HG03469 (cell line): ENCODE data around the gene TEX38.
"Not testable (repeated sequence)": the region's sequence is repeated elsewhere in the genome, so short reads cannot be mapped to it uniquely, and the experiment has no call there.

Experiments used
- ATAC-seq: cut with Tn5 transposase; IDR thresholded peaks from one replicate; pipeline ENCODE4 v1.9.1; 2021; ENCODE audit warnings: mild to moderate bottlenecking, moderate library complexity, moderate number of reproducible peaks; ENCODE audit not compliant: unreplicated experiment

TEX38 gene

DNA sequence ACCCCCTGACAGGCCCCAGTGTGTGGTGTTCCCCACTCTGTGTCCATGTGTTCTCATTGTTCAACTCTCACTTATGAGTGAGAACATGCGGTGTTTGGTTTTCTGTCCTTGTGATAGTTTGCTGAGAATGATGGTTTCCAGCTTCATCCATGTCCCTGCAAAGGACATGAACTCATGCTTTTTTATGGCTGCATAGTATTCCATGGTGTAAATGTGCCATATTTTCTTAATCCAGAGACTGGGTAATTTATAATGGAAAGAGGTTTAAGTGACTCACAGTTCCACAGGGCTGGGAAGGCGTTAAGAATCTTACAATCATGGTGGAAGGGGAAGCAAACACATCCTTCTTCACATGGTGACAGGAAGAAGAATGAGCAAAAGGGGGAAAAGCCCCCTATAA, 17.0 kb upstream of the TEX38 start:
- ATAC-seq = not testable (repeated sequence)

DNA sequence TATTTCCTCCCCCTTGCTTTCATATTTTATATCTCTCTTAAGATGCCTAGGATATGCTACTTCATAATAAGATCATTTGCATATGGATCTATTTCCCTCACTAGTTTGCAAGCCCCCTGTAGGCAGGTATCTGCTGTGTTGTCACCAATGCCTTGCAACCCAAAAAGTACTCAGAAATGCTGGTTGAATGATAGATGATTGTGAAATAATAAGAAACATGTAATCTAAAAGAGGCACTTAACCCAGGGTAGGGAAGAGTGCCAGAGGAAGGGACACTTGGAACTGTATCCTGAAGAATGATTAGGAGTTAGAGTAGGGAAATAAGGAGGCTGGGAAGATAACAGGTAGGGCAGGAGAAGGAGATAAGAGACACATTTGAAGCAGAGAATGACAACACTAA, 15.8 kb upstream of the TEX38 start:
- no peak for ATAC-seq

DNA sequence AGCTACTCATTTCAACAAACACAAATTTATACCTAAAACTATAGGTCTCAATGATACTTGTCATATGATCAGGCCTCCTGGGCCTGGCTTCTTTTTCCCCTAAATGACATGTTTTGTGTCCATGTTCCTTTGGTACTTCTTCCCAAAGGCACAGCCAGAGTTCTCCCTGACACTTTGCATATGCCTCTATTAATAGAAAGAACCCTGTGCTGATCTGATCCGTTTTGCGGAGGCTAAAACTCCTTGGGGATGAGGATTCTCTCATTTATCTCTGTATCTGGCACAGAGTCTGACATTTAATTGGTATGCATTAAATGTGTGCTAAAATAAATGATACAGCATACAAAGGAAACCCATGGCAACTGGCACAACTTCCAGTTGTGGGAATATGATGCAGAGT, 15.0 kb upstream of the TEX38 start:
- no peak for ATAC-seq

DNA sequence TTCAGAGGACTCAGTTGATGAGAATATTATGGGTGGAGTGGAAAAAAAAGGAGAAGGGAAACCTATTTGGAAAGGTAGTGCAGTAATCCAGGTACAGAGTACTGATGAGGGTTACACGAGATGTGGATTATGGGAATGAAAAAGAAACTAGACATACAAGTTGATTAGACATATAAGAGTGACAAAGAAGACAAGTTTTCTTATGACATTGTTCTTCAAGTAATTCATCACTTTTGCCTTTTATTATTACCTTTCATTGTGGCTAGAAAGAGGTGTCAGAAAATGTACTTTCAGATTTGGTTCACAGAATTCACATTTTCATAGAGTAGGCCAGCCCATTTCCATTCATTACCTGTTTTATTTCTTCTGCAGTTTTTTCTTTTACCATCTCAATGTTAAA, 13.9 kb upstream of the TEX38 start:
- ATAC-seq = no peak

DNA sequence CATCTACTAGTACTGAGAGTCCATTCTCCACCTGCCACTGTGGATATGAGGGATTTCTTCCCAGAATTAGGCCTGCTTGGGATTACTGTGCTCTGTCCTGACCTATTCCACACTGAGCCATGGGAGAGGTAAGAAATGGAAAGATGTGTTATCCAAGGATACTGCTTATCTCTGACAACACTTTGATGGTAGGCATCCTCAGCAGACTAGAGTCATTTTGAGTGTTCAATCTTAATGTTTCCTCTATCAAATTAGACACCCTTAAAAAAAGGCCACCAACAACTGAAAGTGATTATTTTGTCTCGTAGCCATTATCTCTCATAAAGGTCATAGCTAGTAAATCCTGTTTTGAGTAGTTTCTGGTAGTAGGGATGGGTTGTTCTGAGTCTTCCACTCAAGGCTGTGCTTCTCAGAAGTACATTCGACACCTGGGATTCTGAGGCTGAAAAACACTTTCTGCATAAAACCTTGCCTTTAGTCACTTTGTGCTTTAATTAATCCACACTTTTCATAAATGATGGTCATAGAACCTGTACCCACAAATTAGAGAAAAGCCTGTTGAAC, 12.3 kb upstream of the TEX38 start:
- ATAC-seq = no peak

DNA sequence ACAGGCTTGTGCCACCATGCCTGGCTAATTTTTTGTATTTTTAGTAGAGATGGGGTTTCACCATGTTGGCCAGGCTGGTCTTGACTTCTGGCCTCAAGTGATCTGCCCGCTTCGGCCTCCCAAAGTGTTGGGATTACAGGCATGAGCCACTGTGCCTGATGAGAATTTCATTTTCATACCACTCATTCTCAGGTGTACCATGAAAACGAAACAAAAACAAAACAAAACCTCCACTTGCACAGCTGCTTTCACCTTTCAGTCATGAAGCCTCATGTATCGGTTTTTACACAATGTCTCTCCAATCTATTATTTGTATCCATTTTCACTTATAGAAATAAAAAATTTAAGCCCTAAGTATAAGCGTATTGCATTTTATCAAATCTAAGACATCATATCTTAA, 11.5 kb upstream of the TEX38 start:
- not testable (repeated sequence) for ATAC-seq

DNA sequence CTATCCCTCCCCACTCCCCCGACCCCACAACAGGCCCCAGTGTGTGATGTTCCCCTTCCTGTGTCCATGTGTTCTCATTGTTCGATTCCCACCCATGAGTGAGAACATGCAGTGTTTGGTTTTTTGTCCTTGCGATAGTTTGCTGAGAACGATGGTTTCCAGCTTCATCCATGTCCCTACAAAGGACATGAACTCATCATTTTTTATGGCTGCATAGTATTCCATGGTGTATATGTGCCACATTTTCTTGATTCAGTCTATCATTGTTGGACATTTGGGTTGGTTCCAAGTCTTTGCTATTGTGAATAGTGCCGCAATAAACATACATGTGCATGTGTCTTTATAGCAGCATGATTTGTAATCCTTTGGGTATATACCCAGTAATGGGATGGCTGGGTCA, 8.7 kb upstream of the TEX38 start:
- ATAC-seq = not testable (repeated sequence)

DNA sequence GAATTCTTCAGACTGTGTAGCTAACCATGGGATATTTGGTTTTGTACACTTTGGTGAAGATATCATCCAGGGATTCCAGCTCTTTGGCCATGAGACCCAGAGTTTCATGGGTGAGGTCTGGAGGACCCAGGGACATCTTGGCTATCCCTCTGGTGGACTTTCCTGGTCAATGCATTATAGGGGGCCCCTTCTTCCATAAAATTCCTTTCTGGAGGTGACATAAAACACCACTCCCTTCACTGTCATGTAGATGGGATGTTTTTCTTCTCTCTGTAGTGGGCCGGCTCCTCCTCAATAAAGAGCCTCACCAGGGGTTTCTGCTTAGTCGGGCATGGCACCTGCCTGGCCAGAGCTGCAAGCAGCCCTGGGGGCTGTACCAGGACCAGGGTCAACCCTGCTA, 5.7 kb upstream of the TEX38 start:
- no peak for ATAC-seq

DNA sequence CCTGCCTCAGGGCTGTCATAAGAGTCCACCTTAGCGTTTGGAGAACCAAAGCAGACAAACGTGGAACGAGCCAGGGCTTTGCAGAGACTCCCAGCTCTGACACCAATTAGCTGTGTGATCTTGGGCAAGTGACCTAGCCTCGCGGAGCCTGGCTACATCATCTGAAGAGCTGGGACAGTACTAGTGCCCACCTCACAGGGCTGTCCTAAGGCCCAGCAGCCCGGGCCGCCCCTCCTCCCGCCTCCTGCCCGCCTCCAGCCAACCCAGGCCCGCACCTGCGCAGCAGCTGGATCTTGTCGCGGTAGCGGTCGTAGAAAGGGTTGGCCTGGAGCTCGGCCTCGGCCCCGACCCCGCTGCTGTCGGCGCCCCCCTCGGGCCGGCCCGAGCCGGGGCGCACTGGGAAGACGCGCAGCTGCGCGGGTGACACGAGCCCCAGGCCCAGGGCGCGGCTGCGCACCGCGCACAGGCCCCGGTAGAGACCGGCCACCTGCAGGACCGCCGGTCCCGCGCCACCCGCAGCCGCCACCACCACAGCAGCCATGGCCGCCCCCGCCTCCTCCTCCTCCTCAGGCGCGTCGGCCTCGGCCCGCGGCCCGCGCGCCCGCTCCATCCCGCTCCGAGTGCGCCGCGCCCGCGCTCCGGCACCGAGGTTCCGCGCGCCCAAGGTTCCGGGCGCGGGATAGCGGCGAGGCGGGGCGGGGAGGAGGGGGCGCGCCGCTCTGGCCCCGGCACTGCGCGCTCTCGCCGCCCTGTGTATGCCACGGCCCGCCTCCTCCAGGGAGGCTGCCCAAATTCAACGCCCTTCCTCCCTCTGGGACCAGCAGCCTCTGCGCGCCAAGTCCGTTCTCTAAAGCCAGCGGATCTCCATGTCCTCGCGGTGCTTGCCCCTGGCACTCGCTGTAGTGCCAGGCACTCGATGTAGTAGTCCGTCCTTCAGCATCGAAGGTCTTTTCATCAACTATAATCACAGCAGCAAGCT, 3.6 kb upstream of the TEX38 start, which contains the start of gene ATPAF1:
ATPAF1 (minus strand) TSS at position 583 of the 979 bp plus-strand sequence; CDS start at position 541, 42 bp downstream.
- peak; percentile 58 for ATAC-seq

DNA sequence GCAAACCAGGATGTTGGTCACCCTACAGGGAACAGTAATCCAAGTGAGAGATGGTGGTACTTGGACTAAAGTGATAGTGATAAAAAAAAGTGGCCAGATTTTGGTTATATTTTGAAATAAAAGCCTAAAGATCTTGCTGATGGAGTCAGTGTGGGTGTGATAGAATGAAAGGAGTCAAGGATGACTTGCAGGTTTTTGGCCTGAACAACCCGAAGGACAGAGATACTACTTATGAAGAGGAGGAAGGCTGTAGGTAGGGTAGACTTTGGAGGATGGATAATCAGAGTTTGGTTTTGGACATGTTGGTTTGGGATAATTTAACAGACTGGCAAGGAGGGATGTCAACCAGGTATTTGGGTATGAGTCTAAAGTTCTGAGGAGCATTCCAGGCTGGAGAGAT, 1.5 kb upstream of the TEX38 start:
- no peak for ATAC-seq

DNA sequence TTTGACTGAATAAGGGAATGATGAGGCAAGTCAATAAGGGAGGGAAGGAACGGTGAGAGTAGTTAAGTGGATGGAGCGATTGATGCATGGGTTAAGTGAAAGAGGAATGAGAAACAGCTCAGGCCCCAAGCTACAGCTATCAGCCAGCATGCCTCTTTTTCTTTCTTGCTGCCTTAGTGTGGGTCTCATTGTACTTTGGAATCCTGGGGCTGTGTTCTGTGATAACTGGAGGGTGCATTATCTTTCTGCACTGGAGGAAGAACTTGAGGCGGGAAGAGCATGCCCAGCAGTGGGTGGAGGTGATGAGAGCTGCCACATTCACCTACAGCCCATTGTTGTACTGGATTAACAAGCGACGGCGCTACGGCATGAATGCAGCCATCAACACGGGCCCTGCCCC, 1.0 kb downstream of the TEX38 start:
- no peak for ATAC-seq

DNA sequence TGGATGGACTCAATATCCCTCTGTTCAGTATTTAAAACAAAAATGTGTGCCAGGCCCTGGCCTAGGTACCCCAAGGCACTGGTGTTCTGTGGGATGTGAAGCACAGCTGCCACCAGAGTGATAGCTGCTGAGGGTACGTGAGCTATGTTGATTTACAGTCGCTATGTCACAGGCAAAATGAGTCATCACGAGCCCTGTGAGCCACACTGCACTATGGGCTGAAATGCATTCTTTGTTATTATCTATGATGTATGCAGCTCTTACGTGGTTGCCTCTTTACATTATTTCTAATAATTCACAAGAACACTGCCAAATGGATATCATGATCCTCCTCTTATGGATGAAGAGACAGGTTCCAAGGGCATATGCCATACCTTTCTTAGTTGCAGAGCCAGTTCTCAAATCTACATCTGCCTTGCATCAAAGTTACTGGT, 2.1 kb downstream of the TEX38 start:
- ATAC-seq = no peak

DNA sequence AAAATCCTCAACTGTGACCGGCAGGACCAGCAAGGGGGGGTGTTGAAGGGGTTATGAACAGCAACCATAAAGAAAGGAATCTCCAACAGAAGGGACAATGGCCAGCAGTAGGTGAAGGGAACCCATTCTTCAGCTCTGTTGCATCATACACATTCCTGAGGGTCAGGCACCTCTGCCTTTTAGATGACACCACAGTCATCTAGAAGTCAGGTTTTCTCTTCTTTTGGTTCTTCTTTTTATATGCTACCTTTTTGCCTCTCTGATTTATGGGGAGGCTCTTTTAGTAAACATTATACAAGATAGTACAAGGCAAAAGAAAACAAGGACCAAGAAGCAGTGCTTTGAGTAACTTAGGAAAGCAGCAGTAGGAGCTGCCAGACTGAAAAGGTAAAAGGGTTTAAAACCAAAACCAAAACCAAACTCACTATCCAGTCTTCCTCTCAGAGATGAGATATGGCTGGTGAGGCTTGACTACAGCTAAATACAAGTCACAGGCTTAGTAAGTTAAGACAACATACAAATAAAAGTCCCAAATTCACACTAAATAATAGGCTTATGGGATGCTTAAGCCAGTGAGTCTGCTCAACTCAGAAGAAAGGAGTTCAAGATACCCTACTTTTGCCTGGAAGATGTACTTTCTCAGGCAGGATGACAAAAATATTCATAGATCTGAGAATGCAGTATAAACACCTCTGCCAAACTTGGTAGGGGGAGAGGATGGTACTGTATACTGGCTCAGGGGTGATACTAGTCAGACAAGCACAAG, 4.1 kb downstream of the TEX38 start:
- no peak for ATAC-seq

DNA sequence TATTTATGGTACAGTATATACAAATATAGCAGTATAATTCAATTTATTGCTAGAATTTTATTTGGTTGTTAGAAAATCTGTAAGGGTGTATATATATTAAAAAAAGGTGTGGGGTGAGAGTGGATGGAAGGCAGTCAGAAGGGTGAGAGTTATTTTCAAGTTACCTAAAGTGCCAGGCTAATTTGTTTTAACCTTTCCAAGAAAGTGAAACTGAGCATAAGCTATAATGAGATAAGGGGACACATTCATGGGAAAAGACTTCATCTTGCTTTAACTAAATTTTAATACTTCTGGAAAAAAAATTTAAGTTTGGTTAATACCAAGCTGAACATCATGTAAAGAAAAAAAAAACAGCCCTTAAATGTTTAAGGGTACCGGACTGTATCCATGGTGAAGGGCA, 4.9 kb downstream of the TEX38 start:
- ATAC-seq = no peak

DNA sequence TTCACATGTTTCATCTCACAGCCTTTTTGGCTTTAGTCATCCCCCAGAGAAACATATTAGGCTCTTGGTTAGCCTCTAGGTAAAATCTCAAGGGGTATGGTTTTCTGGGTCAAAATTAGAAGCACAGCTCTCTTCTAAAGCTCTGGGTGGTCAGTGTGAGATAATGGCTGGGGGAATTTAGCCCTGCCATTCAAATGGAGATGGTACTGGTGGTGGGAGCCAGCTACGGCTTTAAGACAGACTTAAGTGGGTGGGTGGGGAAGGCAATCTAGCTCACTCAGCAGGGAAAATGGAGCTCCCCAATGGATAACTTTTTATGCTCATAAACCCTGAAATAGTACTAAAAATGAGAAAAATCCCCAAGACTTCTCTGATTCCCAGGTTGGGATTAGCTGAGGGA, 5.7 kb downstream of the TEX38 start:
- no peak for ATAC-seq

DNA sequence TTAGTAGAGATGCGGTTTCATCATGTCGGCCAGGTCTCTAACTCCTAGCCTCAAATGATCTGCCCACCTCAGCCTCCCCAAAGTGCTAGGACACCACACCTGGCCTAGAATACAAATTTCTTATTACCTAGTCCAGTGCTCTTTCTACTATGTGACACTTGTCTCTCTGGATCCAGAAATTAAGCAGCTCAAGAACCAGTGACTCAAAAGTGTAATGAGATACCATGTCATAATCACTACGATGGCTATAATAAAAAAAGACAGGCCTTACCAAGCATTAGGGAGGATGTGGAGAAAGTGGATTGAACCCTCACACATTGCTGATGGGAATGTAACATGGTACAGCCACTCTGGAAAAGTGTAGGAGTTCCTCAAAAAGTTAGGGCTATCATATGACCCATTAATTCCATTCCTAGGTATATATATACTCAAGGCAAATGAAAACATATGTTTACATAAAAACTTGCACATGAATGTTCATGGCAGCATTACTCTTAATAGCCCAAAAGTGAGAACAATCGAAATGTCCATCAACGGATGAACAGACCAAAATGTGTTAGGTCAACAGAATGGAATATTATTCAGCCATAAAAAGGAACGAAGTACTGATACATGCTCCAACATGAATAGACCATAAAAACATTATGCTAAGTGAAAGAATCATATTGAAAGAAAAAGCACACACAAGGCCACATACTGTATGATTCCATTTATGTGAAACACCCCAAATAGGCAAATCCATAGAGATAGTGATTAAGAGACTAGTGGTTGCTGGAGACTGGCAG, 8.3 kb downstream of the TEX38 start:
- no peak for ATAC-seq

DNA sequence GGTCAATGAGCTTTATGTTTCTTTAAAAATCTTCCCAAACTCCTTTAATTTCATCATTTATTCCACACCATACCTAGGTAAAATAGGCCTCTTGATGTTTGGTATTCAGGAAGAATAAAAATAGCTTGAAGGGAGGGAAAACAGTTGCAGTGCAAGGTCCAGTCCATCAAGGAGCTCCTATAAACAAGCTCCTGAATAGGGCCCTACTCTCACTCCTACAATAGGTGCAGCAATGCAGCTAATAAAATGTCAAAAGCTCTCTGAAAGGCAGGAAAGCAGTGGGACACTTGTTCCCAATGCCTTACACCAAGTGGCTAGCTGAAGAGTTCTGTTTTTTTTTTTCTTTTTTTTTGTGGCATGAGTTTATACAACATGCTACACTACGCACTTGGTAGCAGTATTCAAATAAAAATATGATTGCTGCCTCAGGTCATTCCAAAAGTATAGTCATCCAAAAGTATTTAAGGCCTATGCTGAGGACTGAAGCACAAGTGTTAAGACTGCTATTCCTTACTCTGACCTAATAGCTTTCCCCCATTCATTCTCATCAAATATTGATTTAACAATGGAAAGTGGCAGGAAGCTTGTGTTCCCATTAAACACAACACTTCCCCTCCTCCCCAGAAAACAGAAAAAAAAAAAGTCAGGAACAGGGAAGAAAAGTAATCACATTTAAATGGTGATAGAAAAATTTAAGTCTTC, 9.8 kb downstream of the TEX38 start:
- ATAC-seq = no peak

DNA sequence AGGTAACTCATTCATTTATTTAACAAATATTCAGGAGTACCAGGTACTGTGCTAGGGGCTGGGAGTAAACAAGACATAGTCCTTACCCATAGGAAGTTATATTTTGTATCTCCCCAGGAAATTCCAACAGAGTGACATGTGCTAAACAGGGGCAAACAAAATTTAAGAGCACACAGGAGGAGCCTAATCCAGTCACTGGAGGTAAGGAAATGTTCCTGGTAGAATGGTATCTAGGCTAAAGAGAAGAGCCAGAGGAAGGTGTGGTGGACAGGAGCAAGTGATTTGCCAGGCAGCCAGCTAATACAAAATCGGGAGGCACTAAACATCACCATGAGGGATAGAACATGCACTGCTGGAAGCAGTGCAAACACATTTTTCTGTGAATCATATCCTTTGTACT, 10.4 kb downstream of the TEX38 start:
- ATAC-seq = no peak

DNA sequence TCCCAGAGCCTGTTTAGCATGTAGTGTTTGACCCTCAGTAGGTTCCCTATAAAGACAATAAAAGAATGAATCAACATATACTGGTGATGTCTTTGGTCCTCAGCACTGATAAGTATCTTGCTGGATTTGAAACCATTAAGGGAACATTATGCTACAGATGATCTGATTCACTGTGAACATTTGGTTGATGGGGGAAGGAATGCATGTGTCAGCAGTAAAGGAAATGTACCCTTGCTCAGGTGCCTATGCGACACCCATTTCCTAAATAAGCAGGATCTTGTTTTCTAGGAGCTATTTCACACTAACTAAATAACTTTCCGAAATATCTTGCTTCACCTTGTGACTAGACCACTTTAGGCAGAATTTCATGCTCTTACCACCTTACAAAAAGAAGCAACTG, 13.0 kb downstream of the TEX38 start:
- no peak for ATAC-seq

DNA sequence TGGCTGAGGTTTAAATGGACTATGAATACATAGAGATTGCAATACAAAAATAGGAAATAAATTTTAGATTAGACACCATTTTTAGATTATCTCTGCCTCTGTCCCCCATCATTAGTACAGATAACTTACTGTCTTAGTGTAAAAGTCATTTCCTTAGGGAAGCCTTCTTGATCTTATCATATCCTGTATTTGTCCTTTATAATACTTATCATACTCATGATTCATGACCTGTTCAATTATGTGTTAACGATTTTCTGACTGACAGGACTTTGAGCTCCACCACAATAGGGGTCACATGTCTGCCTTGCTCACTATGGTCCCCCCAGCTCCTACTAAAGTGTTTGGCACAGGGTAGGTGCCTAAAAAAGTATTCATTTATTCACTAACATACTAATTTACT, 14.6 kb downstream of the TEX38 start:
- ATAC-seq = no peak
